A549 (cell line): ENCODE measurements around the gene ZBTB46. TPM values are rescaled to one million over a fixed set of nuclear protein-coding genes. Genes with fewer than 3 reads are reported as not detected.
A peak's percentile ranks its signal among the peaks of the same experiment; 100 is the strongest.

Experiments used
- ATAC-seq, 2 experiments: fragments of 200-7000 bp in 1 of 2; fragments of >200 bp in 1 of 2; cut with Nextera tagmentation in 1 of 2; cut with Tn5 transposase in 1 of 2; 3 replicates each; pipeline versions ENCODE4 v1.8.0 to v1.9.1; 2018 to 2020; ENCODE audit warnings: mild to moderate bottlenecking in 1 of 2, moderate library complexity in 1 of 2
- CTCF ChIA-PET: fragments of 300-600 bp; sonication (Branson Sonifier 250); formaldehyde crosslinking; extraction: SDS; loops from one replicate; lab custom pipeline; 2021; ENCODE audit warnings: antibody characterized with exemption, inconsistent platforms; lab: Yijun Ruan, JAX
- POLR2A ChIA-PET: fragments of 350-600 bp; formaldehyde crosslinking; extraction: SDS; loops from one replicate; lab custom pipeline; 2021; ENCODE audit warnings: antibody characterized with exemption, inconsistent platforms; lab: Yijun Ruan, JAX
- DNase-seq, 2 experiments: peaks; one replicate each; pipeline versions ENCODE4 v3.0.0 to v3.0.0-alpha.2; 2011 to 2016; ENCODE audit warnings: low read depth in 1 of 2, low spot score in 1 of 2
- FAIRE-seq: peaks from 2 replicates; lab custom pipeline; 2011; peaks lifted over from hg19 to GRCh38; lab: Jason Lieb, UNC
- H3K27ac ChIP-seq, 2 experiments: fragments of >200 bp; sonication (Bioruptor Twin); formaldehyde crosslinking; 3 replicates each; pipeline ENCODE4 v1.5.1; 2016 to 2017
- H3K4me1 ChIP-seq: fragments of >200 bp; sonication (Bioruptor Twin); formaldehyde crosslinking; 3 replicates; pipeline ENCODE4 v1.6.1; 2016
- H3K4me2 ChIP-seq: fragments of >200 bp; sonication (Bioruptor Twin); formaldehyde crosslinking; 3 replicates; pipeline ENCODE4 v1.6.1; 2016
- H3K4me3 ChIP-seq: fragments of >200 bp; sonication (Bioruptor Twin); formaldehyde crosslinking; 3 replicates; pipeline ENCODE4 v1.5.1; 2016
- H3K9me3 ChIP-seq: fragments of >200 bp; sonication (Bioruptor Twin); formaldehyde crosslinking; 3 replicates; pipeline ENCODE4 v1.6.1; 2016
- CBX2 ChIP-seq: fragments of 200-600 bp; sonication (generic); IDR thresholded peaks from 2 replicates; pipeline ENCODE4 v1.6.1; 2016; ENCODE audit warnings: low read depth, mild to moderate bottlenecking, borderline replicate concordance
- CHD2 ChIP-seq: fragments of 150-350 bp; IDR thresholded peaks from 2 replicates; pipeline ENCODE4 v1.6.1; 2014; ENCODE audit warnings: low read length; ENCODE audit not compliant: partially characterized antibody
- EHMT2 ChIP-seq: fragments of 200-600 bp; sonication (generic); IDR thresholded peaks from 2 replicates; pipeline ENCODE4 v1.6.1; 2016; ENCODE audit warnings: antibody characterized with exemption, low read depth, mild to moderate bottlenecking, moderate library complexity
- HOXA7 ChIP-seq: fragments of 250-450 bp; sonication (Bioruptor Pico); IDR thresholded peaks from 2 replicates; pipeline ENCODE4 v1.5.0; 2020; ENCODE audit warnings: mild to moderate bottlenecking, moderate library complexity
- JUN ChIP-seq, 2 experiments: fragments of >200 bp; sonication (Bioruptor Twin); formaldehyde crosslinking; IDR thresholded peaks; 2 replicates in 1 of 2; 3 replicates in 1 of 2; pipeline ENCODE4 v1.6.1; 2016 to 2017
- JUNB ChIP-seq: fragments of >200 bp; sonication (Bioruptor Twin); formaldehyde crosslinking; IDR thresholded peaks from 2 replicates; pipeline ENCODE4 v1.6.1; 2016
- KDM1A ChIP-seq: fragments of 200-600 bp; sonication (generic); IDR thresholded peaks from 2 replicates; pipeline ENCODE4 v1.6.1; 2016; ENCODE audit warnings: low read depth, mild to moderate bottlenecking
- KDM5A ChIP-seq: fragments of 200-600 bp; sonication (generic); IDR thresholded peaks from 2 replicates; pipeline ENCODE4 v1.6.1; 2016; ENCODE audit warnings: antibody characterized with exemption, mild to moderate bottlenecking
- MAFK ChIP-seq: fragments of 450-650 bp; IDR thresholded peaks from 2 replicates; pipeline ENCODE4 v1.6.1; 2014; ENCODE audit not compliant: partially characterized antibody
- MYC ChIP-seq: IDR thresholded peaks from 2 replicates; pipeline ENCODE4 v1.6.1; 2012; ENCODE audit warnings: mild to moderate bottlenecking, inconsistent platforms, low read length, improper control_type of control experiment, borderline replicate concordance
- NR3C1 ChIP-seq: fragments of >200 bp; sonication (Bioruptor Twin); formaldehyde crosslinking; IDR thresholded peaks from 3 replicates; pipeline ENCODE4 v1.6.1; 2017
- PHF8 ChIP-seq: fragments of 200-600 bp; sonication (generic); IDR thresholded peaks from 2 replicates; pipeline ENCODE4 v1.6.1; 2016; ENCODE audit warnings: low read depth, mild to moderate bottlenecking, antibody characterized with exemption, moderate library complexity, borderline replicate concordance
- RNF2 ChIP-seq: fragments of 200-600 bp; sonication (generic); IDR thresholded peaks from 2 replicates; pipeline ENCODE4 v1.6.1; 2016; ENCODE audit warnings: low read depth, mild to moderate bottlenecking, antibody characterized with exemption, moderate library complexity, borderline replicate concordance
- WGBS: methylation state at CpG from one replicate; pipeline ENCODE4 v1.1.6; 2017; ENCODE audit errors: missing lambda C conversion rate; 5-methylcytosine and 5-hydroxymethylcytosine counted together
- polyA plus RNA-seq, 4 experiments: library from polyadenylated mRNA; depleted of rRNA in 3 of 4; stranded (reverse); fragments of >200 nt; fragmentation: RNase III in 1 of 4; extraction: RNeasy Plus Mini Kit Qiagen cat#74134 plus additional on column Dnase treatment in 1 of 4; gene quantifications; 2 replicates in 3 of 4; 3 replicates in 1 of 4; pipeline ENCODE4 v1.2.3, GENCODE V29; 2011 to 2017
- TF ChIP-seq, protein P1 (sequence below): fragments of 150-350 bp; IDR thresholded peaks from 2 replicates; pipeline ENCODE4 v1.6.1; 2014; ENCODE audit warnings: low read depth, mild to moderate bottlenecking, low read length
- TF ChIP-seq, protein P2 (sequence below): fragments of 250-450 bp; sonication (Bioruptor Pico); IDR thresholded peaks from 2 replicates; pipeline ENCODE4 v1.5.0; 2021; ENCODE audit warnings: mild to moderate bottlenecking, moderate library complexity, borderline replicate concordance
- TF ChIP-seq, protein P3 (sequence below): fragments of 250-450 bp; sonication (Bioruptor Pico); IDR thresholded peaks from 2 replicates; pipeline ENCODE4 v1.5.0; 2020; ENCODE audit warnings: low read depth, mild to moderate bottlenecking, moderate library complexity
- TF ChIP-seq, protein P4 (sequence below): IDR thresholded peaks from 2 replicates; pipeline ENCODE4 v1.6.1; 2012
- TF ChIP-seq, protein P5 (sequence below): IDR thresholded peaks from 2 replicates; pipeline ENCODE4 v1.6.1; 2012

The ZBTB46 gene
- polyA plus RNA-seq, 2 of the 4 experiments (the other 2 are of a cell fraction), result 0.17 to 0.43 TPM

DNA sequence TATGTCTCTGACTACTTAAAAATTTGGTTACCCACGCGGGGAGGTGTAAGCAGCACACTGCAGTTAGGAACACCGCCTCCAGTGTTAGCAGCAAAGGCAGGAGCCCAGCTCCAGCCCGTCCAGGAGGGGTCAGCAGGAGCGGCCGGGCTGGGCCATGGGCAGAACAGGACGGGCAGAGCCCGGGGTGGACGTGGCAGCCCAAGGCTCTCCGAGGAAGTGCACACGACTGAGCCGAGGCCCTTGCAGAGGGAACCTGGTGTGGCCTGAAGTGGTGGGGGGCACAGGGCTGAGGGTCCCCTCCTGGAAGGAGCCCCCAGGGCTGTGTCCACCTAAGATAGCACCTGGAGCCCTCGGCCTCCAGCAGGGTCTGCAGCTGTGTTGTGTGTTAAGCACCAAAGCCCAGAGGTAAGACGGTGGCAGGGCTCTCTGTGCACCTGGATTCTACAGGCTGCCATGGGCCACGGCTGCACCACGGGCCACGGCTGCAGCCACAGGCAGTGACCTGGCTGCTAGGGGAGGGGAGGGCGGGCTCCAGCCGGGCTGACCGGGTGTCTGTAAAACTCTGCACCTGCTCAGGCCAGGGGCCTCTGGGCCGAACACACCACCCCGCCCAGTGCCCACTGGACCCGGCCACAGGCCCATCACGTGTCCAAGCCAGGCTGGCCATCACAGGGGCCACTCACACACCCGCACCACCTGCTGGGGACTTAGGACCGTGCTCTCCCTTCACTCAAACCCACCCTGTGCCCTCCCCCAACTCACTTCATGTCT is 84.9 kb downstream of the ZBTB46 start:
- peak in 1 of 2 experiments; percentile 5; a peak in 1 of 6 replicates for ATAC-seq
- no peak overlapping the region for H3K27ac ChIP-seq
- H3K9me3 ChIP-seq, result no peaks in the 10 kb centered on the region
- no peak for DNase-seq
- 88% methylated on average over 18 of the region's 26 CpGs for WGBS
- H3K4me2 ChIP-seq, result no peak overlapping the region
- H3K4me1 ChIP-seq, result peaks cover 11% of the 10 kb centered on the region
- ChIA-PET POLR2A (no interaction called here), CTCF (interaction anchor here (0.6 to 1.1 kb wide), 2 partner anchors 35 to 209 kb away, joined by 3 read pairs; no protein-coding TSS in a partner anchor)
- H3K4me3 ChIP-seq, result no peak overlapping the region
- TF ChIP-seq PHF8 (no peak), EHMT2 (no peak)
- no peak for FAIRE-seq

DNA sequence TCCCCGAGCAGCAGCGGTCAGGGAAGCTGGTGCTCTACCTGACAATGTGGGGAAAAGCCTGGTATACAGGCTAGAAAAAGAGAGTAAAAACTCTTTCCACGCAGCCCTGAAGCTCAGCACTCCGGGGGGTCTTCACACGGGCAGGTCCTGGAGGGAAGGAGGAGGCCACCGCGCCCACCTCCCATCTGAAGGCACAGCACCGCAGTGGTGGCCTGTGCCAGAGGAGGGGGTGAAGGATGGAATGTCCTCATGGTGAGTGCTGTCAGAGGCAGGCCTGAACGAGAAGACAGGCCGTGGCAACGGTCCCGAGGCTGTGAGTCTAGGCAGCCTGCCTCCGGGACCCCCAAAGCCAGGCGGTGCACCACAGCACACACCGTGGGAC is 85.6 kb downstream of the ZBTB46 start:
- CTCF ChIA-PET, result interaction anchor here (0.6 to 1.5 kb wide), 4 partner anchors 24 to 208 kb away, joined by 3 read pairs; no protein-coding TSS in a partner anchor
- WGBS, result 84% methylated on average over 14 of the region's 15 CpGs
- FAIRE-seq, result no peak
- H3K4me3 ChIP-seq, result no peak overlapping the region
- H3K4me1 ChIP-seq, result peaks cover 12% of the 10 kb centered on the region
- no peak for ATAC-seq
- no peak for TF ChIP-seq CHD2
- no peak for TF ChIP-seq HOXA7 (CRISPR knock-in tag)
- TF ChIP-seq, protein P1, sequence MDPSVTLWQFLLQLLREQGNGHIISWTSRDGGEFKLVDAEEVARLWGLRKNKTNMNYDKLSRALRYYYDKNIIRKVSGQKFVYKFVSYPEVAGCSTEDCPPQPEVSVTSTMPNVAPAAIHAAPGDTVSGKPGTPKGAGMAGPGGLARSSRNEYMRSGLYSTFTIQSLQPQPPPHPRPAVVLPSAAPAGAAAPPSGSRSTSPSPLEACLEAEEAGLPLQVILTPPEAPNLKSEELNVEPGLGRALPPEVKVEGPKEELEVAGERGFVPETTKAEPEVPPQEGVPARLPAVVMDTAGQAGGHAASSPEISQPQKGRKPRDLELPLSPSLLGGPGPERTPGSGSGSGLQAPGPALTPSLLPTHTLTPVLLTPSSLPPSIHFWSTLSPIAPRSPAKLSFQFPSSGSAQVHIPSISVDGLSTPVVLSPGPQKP, result no peak
- TF ChIP-seq JUNB, result no peak
- TF ChIP-seq CBX2, result no peak
- TF ChIP-seq, protein P2, sequence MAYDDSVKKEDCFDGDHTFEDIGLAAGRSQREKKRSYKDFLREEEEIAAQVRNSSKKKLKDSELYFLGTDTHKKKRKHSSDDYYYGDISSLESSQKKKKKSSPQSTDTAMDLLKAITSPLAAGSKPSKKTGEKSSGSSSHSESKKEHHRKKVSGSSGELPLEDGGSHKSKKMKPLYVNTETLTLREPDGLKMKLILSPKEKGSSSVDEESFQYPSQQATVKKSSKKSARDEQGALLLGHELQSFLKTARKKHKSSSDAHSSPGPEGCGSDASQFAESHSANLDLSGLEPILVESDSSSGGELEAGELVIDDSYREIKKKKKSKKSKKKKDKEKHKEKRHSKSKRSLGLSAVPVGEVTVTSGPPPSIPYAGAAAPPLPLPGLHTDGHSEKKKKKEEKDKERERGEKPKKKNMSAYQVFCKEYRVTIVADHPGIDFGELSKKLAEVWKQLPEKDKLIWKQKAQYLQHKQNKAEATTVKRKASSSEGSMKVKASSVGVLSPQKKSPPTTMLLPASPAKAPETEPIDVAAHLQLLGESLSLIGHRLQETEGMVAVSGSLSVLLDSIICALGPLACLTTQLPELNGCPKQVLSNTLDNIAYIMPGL, result no peak
- TF ChIP-seq RNF2, result no peak
- no peak for TF ChIP-seq KDM5A
- TF ChIP-seq JUN (IDR thresholded peaks at IDR 0.05), result no peak
- TF ChIP-seq PHF8, result no peak
- no peak for TF ChIP-seq NR3C1
- no peak for TF ChIP-seq KDM1A
- TF ChIP-seq, protein P3, sequence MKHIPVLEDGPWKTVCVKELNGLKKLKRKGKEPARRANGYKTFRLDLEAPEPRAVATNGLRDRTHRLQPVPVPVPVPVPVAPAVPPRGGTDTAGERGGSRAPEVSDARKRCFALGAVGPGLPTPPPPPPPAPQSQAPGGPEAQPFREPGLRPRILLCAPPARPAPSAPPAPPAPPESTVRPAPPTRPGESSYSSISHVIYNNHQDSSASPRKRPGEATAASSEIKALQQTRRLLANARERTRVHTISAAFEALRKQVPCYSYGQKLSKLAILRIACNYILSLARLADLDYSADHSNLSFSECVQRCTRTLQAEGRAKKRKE (CRISPR knock-in tag), result no peak
- TF ChIP-seq, protein P4, sequence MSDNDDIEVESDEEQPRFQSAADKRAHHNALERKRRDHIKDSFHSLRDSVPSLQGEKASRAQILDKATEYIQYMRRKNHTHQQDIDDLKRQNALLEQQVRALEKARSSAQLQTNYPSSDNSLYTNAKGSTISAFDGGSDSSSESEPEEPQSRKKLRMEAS, result no peak
- TF ChIP-seq, all 56 proteins: peak for 0
- Histone ChIP-seq H3K4me2 (no peak overlapping the region), H3K9me3 (no peaks in the 10 kb centered on the region), H3K27ac (no peak overlapping the region)
- DNase-seq, result no peak
- POLR2A ChIA-PET, result no interaction called here

DNA sequence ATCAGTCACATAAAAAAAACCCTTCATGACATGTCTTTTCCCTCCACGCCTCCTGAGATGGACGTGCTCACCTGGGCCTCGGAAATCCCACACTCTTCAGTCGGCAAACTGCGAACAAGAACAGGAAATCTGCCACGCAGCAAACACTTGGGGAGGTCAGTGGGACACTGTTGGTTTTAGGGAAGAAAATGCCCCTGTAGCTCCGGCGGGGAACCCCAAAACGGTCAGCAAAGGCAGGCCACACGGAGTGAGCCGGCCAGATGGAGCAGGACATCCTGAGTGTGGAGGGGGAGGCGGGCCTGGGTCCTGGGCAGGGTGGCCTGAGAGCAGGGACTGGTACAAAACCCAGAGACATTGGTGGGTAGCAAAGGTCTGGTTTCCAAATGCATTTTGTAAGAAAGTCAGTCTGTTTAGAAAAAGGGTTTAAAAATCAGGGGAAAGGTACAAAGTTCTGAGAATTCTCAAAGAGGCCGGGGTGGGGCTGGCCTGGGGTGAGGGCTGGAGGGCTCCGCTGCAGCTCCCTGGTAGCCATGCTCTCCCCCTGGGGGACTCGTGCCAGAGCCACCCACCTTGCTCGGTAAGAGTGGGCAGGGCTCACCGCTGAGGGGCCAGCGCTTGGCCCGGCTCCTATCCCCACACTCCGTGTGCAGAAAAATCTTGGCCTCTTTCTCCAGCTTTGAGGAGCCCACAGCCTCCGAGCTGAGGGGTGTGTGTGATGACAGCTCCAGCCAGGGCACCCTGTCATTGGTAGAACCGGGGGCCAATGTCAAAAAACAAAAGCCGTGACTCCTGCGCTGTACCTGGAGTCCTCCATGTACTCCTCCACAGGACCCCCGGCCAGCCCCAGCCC is 86.3 kb downstream of the ZBTB46 start:
- FAIRE-seq (no peak), DNase-seq (no peak)
- Histone ChIP-seq H3K4me2 (no peak overlapping the region), H3K4me1 (peaks cover 12% of the 10 kb centered on the region), H3K27ac (no peak overlapping the region), H3K9me3 (no peaks in the 10 kb centered on the region), H3K4me3 (no peak overlapping the region)
- 84% methylated on average over 25 of the region's 25 CpGs for WGBS
- peak in 1 of 2 experiments; percentile 9; a peak in 1 of 5 replicates for TF ChIP-seq JUN (IDR thresholded peaks at IDR 0.05)
- no peak for TF ChIP-seq MAFK
- TF ChIP-seq MYC, result no peak
- TF ChIP-seq, protein P5, sequence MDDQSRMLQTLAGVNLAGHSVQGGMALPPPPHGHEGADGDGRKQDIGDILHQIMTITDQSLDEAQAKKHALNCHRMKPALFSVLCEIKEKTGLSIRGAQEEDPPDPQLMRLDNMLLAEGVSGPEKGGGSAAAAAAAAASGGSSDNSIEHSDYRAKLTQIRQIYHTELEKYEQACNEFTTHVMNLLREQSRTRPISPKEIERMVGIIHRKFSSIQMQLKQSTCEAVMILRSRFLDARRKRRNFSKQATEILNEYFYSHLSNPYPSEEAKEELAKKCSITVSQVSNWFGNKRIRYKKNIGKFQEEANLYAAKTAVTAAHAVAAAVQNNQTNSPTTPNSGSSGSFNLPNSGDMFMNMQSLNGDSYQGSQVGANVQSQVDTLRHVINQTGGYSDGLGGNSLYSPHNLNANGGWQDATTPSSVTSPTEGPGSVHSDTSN, result no peak
- TF ChIP-seq, all 56 proteins: peak for 1
- ATAC-seq, result no peak
- CTCF ChIA-PET, result interaction anchor here (1.0 to 1.5 kb wide), 4 partner anchors 23 to 207 kb away, joined by 3 read pairs; no protein-coding TSS in a partner anchor
- POLR2A ChIA-PET, result interaction anchor here (0.6 kb wide), 1 partner anchor 17 kb away, joined by 8 read pairs; no protein-coding TSS in a partner anchor
